Activated gamma-delta T cell (primary cell): Measurements from ENCODE around the gene TMED4.

ENCODE experiments used
- DNase-seq: peaks from one replicate; lab custom pipeline; 2025; lab: John Stamatoyannopoulos, UW
- total RNA-seq, 2 donors: gene quantifications; one replicate each; lab custom pipeline; 2026; lab: John Stamatoyannopoulos, UW

The TMED4 gene
- 153 to 182 reads per million in 2 donors for total RNA-seq

DNA sequence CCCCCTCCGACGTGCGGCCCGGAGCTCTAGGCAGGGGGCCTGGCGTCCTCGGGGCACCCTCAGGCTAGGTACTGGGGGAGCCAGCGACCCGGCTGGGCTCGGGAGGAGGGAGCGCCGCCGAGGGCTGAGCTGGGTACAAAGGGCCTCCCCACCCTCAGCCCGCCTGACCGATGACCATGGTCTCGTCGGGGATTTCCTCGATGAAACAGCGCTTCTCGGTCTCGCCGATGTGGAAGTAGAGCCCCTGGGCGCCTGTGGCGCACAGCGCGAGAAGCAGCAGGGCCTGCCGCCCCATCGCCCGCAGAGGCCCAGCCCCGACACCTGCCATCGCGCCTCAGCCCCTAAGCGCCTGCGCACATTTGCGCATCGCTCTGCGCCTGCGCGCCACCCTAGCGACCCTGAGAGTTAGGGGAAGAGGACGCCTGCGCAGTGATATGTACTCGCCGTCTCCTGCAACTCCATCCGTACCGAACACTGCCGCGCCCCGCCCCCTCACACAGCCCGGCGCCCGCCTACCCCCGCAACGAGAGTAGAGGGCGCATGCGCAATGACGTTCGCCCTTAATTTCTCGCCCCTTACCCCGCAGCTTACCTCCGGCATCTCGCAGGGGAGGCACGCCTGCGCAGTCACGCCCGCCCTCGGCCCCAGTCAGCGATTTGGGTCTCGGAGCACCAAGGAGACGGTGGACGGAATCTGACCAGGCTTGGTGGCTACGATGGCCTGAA, at the start of gene TMED4:
TMED4 (minus strand) TSS at position 353 of the 725 bp plus-strand sequence; CDS start at position 328, 25 bp downstream.
- DNase-seq: peak; percentile 100

- DNase-seq: no peak
These were observed 49.6 kb upstream of the TMED4 start for GRCh38 chr7:44631458-44632115.

DNA sequence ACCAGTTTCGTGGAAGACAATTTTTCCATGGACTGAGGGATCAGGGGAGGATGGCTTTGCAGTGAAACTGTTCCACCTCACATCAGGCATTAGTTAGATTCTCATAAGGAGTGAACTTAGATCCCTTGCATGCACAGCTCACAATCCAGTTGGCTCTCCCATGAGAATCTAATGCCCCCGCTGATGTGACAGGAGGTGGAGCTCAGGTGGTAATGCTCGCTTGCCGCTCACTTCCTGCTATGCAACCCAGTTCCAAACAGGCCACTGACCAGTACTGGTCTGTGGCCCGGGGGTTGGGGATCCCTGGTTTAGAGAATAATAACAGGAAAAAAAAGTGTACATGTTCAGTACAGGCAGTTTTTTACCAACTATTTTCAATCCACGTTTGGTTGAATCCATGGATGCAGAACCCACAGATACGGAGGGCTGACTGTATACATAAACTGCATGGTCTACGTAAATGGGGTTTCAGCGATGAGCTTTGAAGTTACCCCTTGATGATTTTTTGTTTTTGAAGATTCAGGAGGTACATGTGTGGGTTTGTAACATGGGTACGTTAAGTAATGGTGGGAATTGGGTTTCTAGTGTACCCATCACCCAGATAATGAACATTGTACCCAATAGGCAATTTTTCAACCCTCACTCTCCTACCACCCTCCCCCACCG, 48.9 kb upstream of the TMED4 start:
- DNase-seq: no peak

GRCh38 chr7:44629829-44630522, 47.9 kb upstream of the TMED4 start:
- DNase-seq: no peak

GRCh38 chr7:44626620-44627019, 44.6 kb upstream of the TMED4 start:
- no peak for DNase-seq

DNA sequence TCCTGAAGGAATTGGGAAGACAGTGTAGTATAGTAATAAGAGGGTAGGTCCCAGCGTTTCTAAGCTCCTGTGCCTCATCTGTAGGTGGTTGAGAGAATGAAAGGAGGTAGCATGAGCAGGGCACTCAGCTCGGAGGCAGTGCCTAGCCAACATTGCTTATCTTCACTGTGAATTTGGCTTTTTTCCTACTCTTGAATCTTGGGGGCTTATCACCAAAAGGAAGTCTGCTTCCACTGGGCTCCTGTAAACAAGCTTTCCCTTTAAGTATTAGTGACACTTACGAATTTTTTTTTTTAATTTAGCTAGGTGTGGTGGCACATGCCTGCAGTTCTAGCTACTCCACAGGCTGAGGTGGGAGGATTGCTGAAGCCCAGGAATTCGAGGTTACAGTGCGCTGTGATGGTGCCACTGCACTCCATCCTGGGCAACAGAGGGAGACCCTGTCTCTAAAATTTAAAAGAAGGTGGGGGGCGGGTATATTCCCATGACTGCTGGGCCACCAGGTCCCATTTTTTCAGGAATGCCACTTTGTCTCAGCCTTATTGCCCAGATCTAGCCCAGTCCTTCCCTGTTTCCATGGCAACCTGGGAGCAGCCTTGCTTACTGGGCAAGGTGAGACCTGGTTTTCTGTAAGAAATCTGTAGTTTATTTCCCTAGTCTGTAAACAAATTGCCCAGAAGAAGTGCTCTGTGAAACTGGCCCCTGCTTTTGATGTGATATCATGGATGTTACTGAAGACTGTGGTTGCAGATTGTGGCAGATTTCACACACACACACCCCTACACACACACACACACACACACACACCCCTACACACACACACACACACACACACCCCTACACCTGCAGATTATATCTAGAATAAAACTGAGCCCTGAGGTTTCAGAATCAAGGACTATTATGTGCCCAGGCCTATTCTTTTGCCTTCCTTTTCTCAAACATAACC, 43.8 kb upstream of the TMED4 start:
- DNase-seq: no peak

GRCh38 chr7:44624318-44624717, 42.3 kb upstream of the TMED4 start:
- no peak for DNase-seq

- no peak for DNase-seq
These were observed 40.5 kb upstream of the TMED4 start for GRCh38 chr7:44622342-44623151.

DNA sequence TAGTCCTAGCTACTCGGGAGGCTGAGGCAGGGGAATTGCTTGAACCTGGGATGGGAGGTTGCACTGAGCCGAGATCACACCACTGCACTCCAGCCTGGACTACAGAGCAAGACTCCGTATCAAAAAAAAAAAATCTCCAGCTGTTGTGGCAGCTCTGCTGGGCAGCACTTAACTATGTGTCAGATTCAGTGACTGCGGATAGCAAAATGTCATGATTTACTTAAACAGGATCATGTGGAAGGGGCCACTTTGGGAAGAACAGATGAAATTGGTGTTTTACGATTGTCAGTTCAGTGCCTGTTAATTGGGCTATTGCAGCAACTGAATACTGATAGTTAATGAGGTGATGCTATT, 39.7 kb upstream of the TMED4 start:
- no peak for DNase-seq

GRCh38 chr7:44621034-44621749, 39.2 kb upstream of the TMED4 start:
- no peak for DNase-seq

DNA sequence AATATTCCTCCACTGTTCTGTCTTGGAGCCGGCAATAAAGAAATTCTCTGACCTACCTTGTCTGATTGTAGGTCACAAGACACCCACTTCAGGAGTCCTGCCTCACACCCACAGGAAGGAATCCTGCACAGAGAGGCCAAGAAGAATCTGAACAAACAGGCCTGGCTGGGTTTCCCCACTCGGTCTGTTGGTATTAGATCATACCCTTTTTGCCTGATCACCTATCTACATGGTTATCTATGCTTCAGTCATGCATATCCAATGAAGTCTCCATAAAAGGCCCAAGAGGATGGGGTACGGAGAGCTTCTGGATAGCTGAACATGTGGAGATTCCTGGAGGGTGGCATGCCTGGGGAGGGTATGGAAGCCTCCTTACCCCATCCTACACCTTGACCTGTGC, 36.7 kb upstream of the TMED4 start:
- DNase-seq: no peak

GRCh38 chr7:44618045-44618444, 36.0 kb upstream of the TMED4 start:
- no peak for DNase-seq

- no peak for DNase-seq
These were observed 35.3 kb upstream of the TMED4 start for GRCh38 chr7:44617225-44617890.

GRCh38 chr7:44616545-44616944, 34.5 kb upstream of the TMED4 start:
- no peak for DNase-seq

GRCh38 chr7:44615793-44616192, 33.8 kb upstream of the TMED4 start:
- no peak for DNase-seq

- DNase-seq: no peak
These were observed 33.1 kb upstream of the TMED4 start for GRCh38 chr7:44615149-44615611.

GRCh38 chr7:44609829-44610228, 27.8 kb upstream of the TMED4 start:
- DNase-seq: no peak

GRCh38 chr7:44608916-44609648, 27.1 kb upstream of the TMED4 start:
- peak; percentile 23 for DNase-seq
